HG03097 (cell line): ENCODE results near the gene SDC4.
A peak's percentile ranks its signal among the peaks of the same experiment; 100 is the strongest.
"Not testable (repeated sequence)": the region's sequence is repeated elsewhere in the genome, so short reads cannot be mapped to it uniquely, and the experiment has no call there.

Experiments
- ATAC-seq: cut with Tn5 transposase; IDR thresholded peaks from one replicate; pipeline ENCODE4 v1.9.1; 2021; ENCODE audit not compliant: unreplicated experiment, low FRiP score

Gene SDC4

GRCh38 chr20:45365444-45365970, 17.3 kb upstream of the SDC4 start:
- no peak for ATAC-seq

- peak; percentile 3 for ATAC-seq
These were observed 15.6 kb upstream of the SDC4 start for GRCh38 chr20:45363611-45364492.

GRCh38 chr20:45362804-45363610, 14.8 kb upstream of the SDC4 start, which contains the start of gene SYS1:
Gene SYS1, plus strand, starts transcription at chr20:45363156. Its CDS starts 376 bp downstream, at chr20:45363532.
- peak; percentile 77 for ATAC-seq

GRCh38 chr20:45361793-45362192, 13.6 kb upstream of the SDC4 start:
- ATAC-seq: no peak

- ATAC-seq: no peak
These were observed 11.4 kb upstream of the SDC4 start for GRCh38 chr20:45359406-45360148.

- ATAC-seq: no peak
These were observed 10.8 kb upstream of the SDC4 start for GRCh38 chr20:45359069-45359405.

- ATAC-seq: no peak
These were observed 10.3 kb upstream of the SDC4 start for GRCh38 chr20:45358282-45359068.

- ATAC-seq: no peak
These were observed 7.2 kb upstream of the SDC4 start for GRCh38 chr20:45355209-45356084.

- no peak for ATAC-seq
These were observed 6.4 kb upstream of the SDC4 start for GRCh38 chr20:45354423-45355208.

- ATAC-seq: no peak
These were observed 5.5 kb upstream of the SDC4 start for GRCh38 chr20:45353746-45354145.

GRCh38 chr20:45352729-45353128, 4.5 kb upstream of the SDC4 start:
- ATAC-seq: no peak

GRCh38 chr20:45350795-45351194, 2.6 kb upstream of the SDC4 start:
- not testable (repeated sequence) for ATAC-seq

GRCh38 chr20:45350217-45350616, 2.0 kb upstream of the SDC4 start:
- no peak for ATAC-seq

GRCh38 chr20:45347297-45347935, 808 bp downstream of the SDC4 start:
- ATAC-seq: no peak

- no peak for ATAC-seq
These were observed 1.4 kb downstream of the SDC4 start for GRCh38 chr20:45346851-45347250.

GRCh38 chr20:45346291-45346718, 1.9 kb downstream of the SDC4 start:
- ATAC-seq: no peak

- no peak for ATAC-seq
These were observed 2.9 kb downstream of the SDC4 start for GRCh38 chr20:45345104-45345936.
